UCSD-AML1 (cell line): ENCODE measurements around the gene RAP1GDS1.

Experiments
- DNase-seq: peaks from one replicate; lab custom pipeline; 2025; ENCODE audit not compliant: unreplicated experiment; lab: John Stamatoyannopoulos, UW

The RAP1GDS1 gene

GRCh38 chr4:98260579-98261404 lies at the start of gene RAP1GDS1:
Gene RAP1GDS1, plus strand, starts transcription at chr4:98261384. Its CDS starts 182 bp downstream, at chr4:98261566.
- peak; percentile 94 for DNase-seq

GRCh38 chr4:98222306-98222705 lies 38.9 kb upstream of the RAP1GDS1 start:
- DNase-seq: no peak

- DNase-seq: no peak
Observed at GRCh38 chr4:98226396-98226795, 34.8 kb upstream of the RAP1GDS1 start.

GRCh38 chr4:98230961-98231360 lies 30.2 kb upstream of the RAP1GDS1 start:
- DNase-seq: no peak

GRCh38 chr4:98232202-98232601 lies 29.0 kb upstream of the RAP1GDS1 start:
- peak; percentile 13 for DNase-seq

- no peak for DNase-seq
Observed at GRCh38 chr4:98237204-98237603, 24.0 kb upstream of the RAP1GDS1 start.

GRCh38 chr4:98242063-98242462 lies 19.1 kb upstream of the RAP1GDS1 start:
- no peak for DNase-seq

- DNase-seq: no peak
Observed at GRCh38 chr4:98242538-98242937, 18.6 kb upstream of the RAP1GDS1 start.

GRCh38 chr4:98245226-98245625 lies 16.0 kb upstream of the RAP1GDS1 start:
- DNase-seq: no peak

GRCh38 chr4:98248934-98249333 lies 12.2 kb upstream of the RAP1GDS1 start:
- no peak for DNase-seq

- no peak for DNase-seq
Observed at GRCh38 chr4:98249831-98250230, 11.4 kb upstream of the RAP1GDS1 start.

- no peak for DNase-seq
Observed at GRCh38 chr4:98253499-98253898, 7.7 kb upstream of the RAP1GDS1 start.

GRCh38 chr4:98260047-98260578 lies 1.1 kb upstream of the RAP1GDS1 start:
- peak; percentile 78 for DNase-seq

GRCh38 chr4:98261405-98262291 lies 464 bp downstream of the RAP1GDS1 start:
- peak; percentile 63 for DNase-seq

- no peak for DNase-seq
Observed at GRCh38 chr4:98262431-98262830, 1.2 kb downstream of the RAP1GDS1 start.

GRCh38 chr4:98267498-98267897 lies 6.3 kb downstream of the RAP1GDS1 start:
- DNase-seq: no peak

GRCh38 chr4:98275145-98275544 lies 14.0 kb downstream of the RAP1GDS1 start:
- DNase-seq: no peak

GRCh38 chr4:98283219-98284189 lies 22.3 kb downstream of the RAP1GDS1 start:
- no peak for DNase-seq

- DNase-seq: no peak
Observed at GRCh38 chr4:98284640-98285046, 23.5 kb downstream of the RAP1GDS1 start.

- DNase-seq: no peak
Observed at GRCh38 chr4:98285676-98286075, 24.5 kb downstream of the RAP1GDS1 start.
